SK-N-SH (cell line): ENCODE results near the gene PTGR3. TPM values are rescaled to one million over a fixed set of nuclear protein-coding genes. Genes with fewer than 3 reads are reported as not detected.

Experiments
- CTCF ChIA-PET: fragments of 300-600, 350-600 bp; formaldehyde crosslinking; extraction: SDS; loops from one replicate; lab custom pipeline; 2021; lab: Yijun Ruan, JAX
- POLR2A ChIA-PET: fragments of 350-600 bp; sonication (Branson Sonifier 250); formaldehyde crosslinking; extraction: SDS; loops from one replicate; lab custom pipeline; 2020; ENCODE audit warnings: antibody characterized with exemption, inconsistent platforms; lab: Yijun Ruan, JAX
- DNase-seq: peaks from one replicate; pipeline ENCODE4 v3.0.0; 2012
- H2AFZ ChIP-seq: fragments of 200-600 bp; sonication (generic); 2 replicates; pipeline ENCODE4 v1.8.1; 2016; ENCODE audit warnings: antibody characterized with exemption, mild to moderate bottlenecking, low read depth
- H3F3A ChIP-seq: fragments of 200-600 bp; sonication (generic); replicated peaks from 2 replicates; pipeline ENCODE3; 2016; ENCODE audit warnings: antibody characterized with exemption, mild to moderate bottlenecking; ENCODE audit not compliant: insufficient read depth
- H3K27ac ChIP-seq, 2 experiments: fragments of 200-500 bp in 1 of 2; fragments of 200-600 bp in 1 of 2; sonication (Bioruptor generic) in 1 of 2; sonication (generic), shearing (Covaris generic) in 1 of 2; 2 replicates each; pipeline versions ENCODE4 v1.5.1 to v1.6.1; 2014 to 2016; ENCODE audit warnings: low read depth in 2 of 2, inconsistent platforms in 1 of 2, low read length in 1 of 2, mild to moderate bottlenecking in 1 of 2, mixed read lengths in 1 of 2
- H3K27me3 ChIP-seq: fragments of 200-600 bp; sonication (generic), shearing (Covaris generic); 2 replicates; pipeline ENCODE4 v1.6.1; 2016; ENCODE audit warnings: mixed run types; ENCODE audit not compliant: insufficient read depth
- H3K36me3 ChIP-seq, 2 experiments: fragments of 200-500 bp in 1 of 2; fragments of 200-600 bp in 1 of 2; sonication (Bioruptor generic) in 1 of 2; sonication (generic) in 1 of 2; replicated peaks in 1 of 2; 2 replicates each; pipeline versions ENCODE3 to v1.5.1; 2014 to 2016; ENCODE audit warnings: low read length in 1 of 2, mild to moderate bottlenecking in 1 of 2; ENCODE audit not compliant: insufficient read depth in 2 of 2, control insufficient read depth in 1 of 2
- H3K4me1 ChIP-seq, 2 experiments: fragments of 200-500 bp in 1 of 2; fragments of 200-600 bp in 1 of 2; sonication (Bioruptor generic) in 1 of 2; sonication (generic), shearing (Covaris generic) in 1 of 2; 2 replicates each; pipeline versions ENCODE4 v1.5.1 to v1.6.1; 2014 to 2016; ENCODE audit warnings: low read depth in 1 of 2, low read length in 1 of 2, mixed run types in 1 of 2; ENCODE audit not compliant: insufficient read depth in 2 of 2, control insufficient read depth in 1 of 2
- H3K4me2 ChIP-seq: fragments of 200-600 bp; sonication (generic), shearing (Covaris generic); 2 replicates; pipeline ENCODE4 v1.6.1; 2017; ENCODE audit warnings: mixed run types
- H3K4me3 ChIP-seq, 2 experiments: fragments of 200-500 bp in 1 of 2; fragments of 200-600 bp in 1 of 2; sonication (Bioruptor generic) in 1 of 2; sonication (generic), shearing (Covaris generic) in 1 of 2; 2 replicates each; pipeline versions ENCODE4 v1.5.1 to v1.8.1; 2014 to 2016; ENCODE audit warnings: low read depth in 2 of 2, inconsistent platforms in 1 of 2, low read length in 1 of 2, mild to moderate bottlenecking in 1 of 2, mixed read lengths in 1 of 2, moderate library complexity in 1 of 2
- H3K79me2 ChIP-seq: fragments of 200-600 bp; sonication (generic); 2 replicates; pipeline ENCODE4 v1.8.1; 2017; ENCODE audit warnings: mild to moderate bottlenecking; ENCODE audit not compliant: insufficient read depth
- H3K9ac ChIP-seq: fragments of 200-600 bp; sonication (generic); 2 replicates; pipeline ENCODE4 v1.6.1; 2017; ENCODE audit warnings: mixed run types
- H3K9me2 ChIP-seq: fragments of 200-600 bp; sonication (generic); 2 replicates; pipeline ENCODE4 v1.6.1; 2017; ENCODE audit warnings: mixed run types
- H3K9me3 ChIP-seq: fragments of 200-600 bp; sonication (generic); 2 replicates; pipeline ENCODE4 v1.6.1; 2017; ENCODE audit warnings: mixed run types, mild to moderate bottlenecking, moderate library complexity
- H4K20me1 ChIP-seq: fragments of 200-600 bp; sonication (generic); 2 replicates; pipeline ENCODE4 v1.6.1; 2017; ENCODE audit warnings: mild to moderate bottlenecking, mixed run types; ENCODE audit not compliant: insufficient read depth
- IRF3 ChIP-seq: fragments of 150-350 bp; IDR thresholded peaks from 2 replicates; pipeline ENCODE4 v1.6.1; 2016; ENCODE audit warnings: mild to moderate bottlenecking, low read depth, low read length
- JUND ChIP-seq: IDR thresholded peaks from 2 replicates; pipeline ENCODE4 v1.4.0; 2012
- MAX ChIP-seq: IDR thresholded peaks from 2 replicates; pipeline ENCODE4 v1.4.0; 2012; ENCODE audit warnings: low read depth
- MEF2A ChIP-seq: IDR thresholded peaks from 2 replicates; pipeline ENCODE4 v1.4.0; 2012; ENCODE audit warnings: low read depth, borderline replicate concordance
- NFIC ChIP-seq: IDR thresholded peaks from 2 replicates; pipeline ENCODE4 v1.4.0; 2012; ENCODE audit warnings: borderline replicate concordance
- RAD21 ChIP-seq: IDR thresholded peaks from 2 replicates; pipeline ENCODE4 v1.6.1; 2012; ENCODE audit warnings: mild to moderate bottlenecking, low read length
- REST ChIP-seq: IDR thresholded peaks from 2 replicates; pipeline ENCODE4 v1.6.1; 2012; ENCODE audit warnings: mild to moderate bottlenecking, low read depth, low read length, moderate library complexity
- RFX5 ChIP-seq: IDR thresholded peaks from 2 replicates; pipeline ENCODE4 v1.6.1; 2012; ENCODE audit warnings: mild to moderate bottlenecking, improper control_type of control experiment, low read length
- YY1 ChIP-seq: IDR thresholded peaks from 2 replicates; pipeline ENCODE4 v1.4.0; 2012; ENCODE audit warnings: low read depth, mild to moderate bottlenecking
- WGBS: methylation state at CpG from one replicate; pipeline ENCODE4 v1.1.6; 2017; ENCODE audit warnings: low lambda C conversion rate; 5-methylcytosine and 5-hydroxymethylcytosine counted together
- polyA plus RNA-seq, 3 experiments: library from polyadenylated mRNA; depleted of rRNA; stranded (reverse); fragments of >200 nt; gene quantifications; 2 replicates each; pipeline ENCODE4 v1.2.3, GENCODE V29; 2012

The PTGR3 gene
- polyA plus RNA-seq, 1 of the 3 experiments (the other 2 are of a cell fraction) = 20.7 TPM

- TF ChIP-seq NFIC = no peak
- TF ChIP-seq RFX5 = no peak
- TF ChIP-seq YY1 = no peak
- no peak for TF ChIP-seq MAX
- no peak for TF ChIP-seq MEF2A
These were observed 32.1 kb downstream of the PTGR3 start (continued) for GRCh38 chr18:75176849-75177248.

GRCh38 chr18:75173738-75174137, 35.2 kb downstream of the PTGR3 start:
- no peak overlapping the region for H3K27ac ChIP-seq
- no peaks in the 10 kb centered on the region for H3K79me2 ChIP-seq
- CTCF ChIA-PET = no interaction called here
- H3K4me1 ChIP-seq = no peaks in the 10 kb centered on the region
- no peak overlapping the region for H2AFZ ChIP-seq
- H3K4me3 ChIP-seq = no peak overlapping the region
- 75% methylated on average over 4 of the region's 4 CpGs for WGBS
- H3K9me3 ChIP-seq = no peaks in the 10 kb centered on the region
- DNase-seq = no peak
- no peak for TF ChIP-seq IRF3
- TF ChIP-seq REST = no peak
- TF ChIP-seq, all 33 proteins: peak for 0
- no peak overlapping the region for H3K4me2 ChIP-seq
- H4K20me1 ChIP-seq = no peaks in the 10 kb centered on the region
- H3K27me3 ChIP-seq = no peaks in the 10 kb centered on the region
- POLR2A ChIA-PET = no interaction called here
- no peaks in the 10 kb centered on the region for H3K36me3 ChIP-seq
- no peaks in the 10 kb centered on the region for H3F3A ChIP-seq
- H3K9ac ChIP-seq = no peak overlapping the region
- H3K9me2 ChIP-seq = no peaks in the 10 kb centered on the region

GRCh38 chr18:75173125-75173432, 35.9 kb downstream of the PTGR3 start:
- H4K20me1 ChIP-seq = no peaks in the 10 kb centered on the region
- no peaks in the 10 kb centered on the region for H3K79me2 ChIP-seq
- no peak for DNase-seq
- CTCF ChIA-PET = interaction anchor here (1.1 kb wide), 1 partner anchor 14 kb away, joined by 3 read pairs; no protein-coding TSS in a partner anchor
- no peak overlapping the region for H3K9ac ChIP-seq
- POLR2A ChIA-PET = no interaction called here
- no peaks in the 10 kb centered on the region for H3K36me3 ChIP-seq
- H3K27ac ChIP-seq = no peak overlapping the region
- WGBS = 65% methylated on average over 5 of the region's 5 CpGs
- H3K4me2 ChIP-seq = no peak overlapping the region
- H3F3A ChIP-seq = no peaks in the 10 kb centered on the region
- H3K9me2 ChIP-seq = no peaks in the 10 kb centered on the region
- TF ChIP-seq JUND (no peak), RAD21 (peak; percentile 23; the same call in 1 of the 2 replicates)
- TF ChIP-seq, all 33 proteins: peak for 1
- H3K4me1 ChIP-seq = no peaks in the 10 kb centered on the region
- no peaks in the 10 kb centered on the region for H3K27me3 ChIP-seq
- no peaks in the 10 kb centered on the region for H3K9me3 ChIP-seq
- no peak overlapping the region for H3K4me3 ChIP-seq
- H2AFZ ChIP-seq = no peak overlapping the region
